Uterus (tissue), 2 donors: ENCODE results near the gene KLHDC10.

Experiments used
- POLR2A ChIP-seq, 2 donors: fragments of 450-650 bp; IDR thresholded peaks; one replicate each; pipeline ENCODE4 v1.6.1; 2016; ENCODE audit warnings: antibody characterized with exemption in 2 of 2, mild to moderate bottlenecking in 1 of 2, moderate library complexity in 1 of 2
- TF ChIP-seq, protein P1 (sequence below), 4 experiments: fragments of 200-600 bp in 2 of 4; fragments of 450-650 bp in 2 of 4; sonication (generic) in 2 of 4; IDR thresholded peaks; one replicate each; pipeline ENCODE4 v1.5.1; 2016 to 2019; ENCODE audit warnings: antibody characterized with exemption in 4 of 4, mild to moderate bottlenecking in 2 of 4, moderate library complexity in 1 of 4

DNA sequence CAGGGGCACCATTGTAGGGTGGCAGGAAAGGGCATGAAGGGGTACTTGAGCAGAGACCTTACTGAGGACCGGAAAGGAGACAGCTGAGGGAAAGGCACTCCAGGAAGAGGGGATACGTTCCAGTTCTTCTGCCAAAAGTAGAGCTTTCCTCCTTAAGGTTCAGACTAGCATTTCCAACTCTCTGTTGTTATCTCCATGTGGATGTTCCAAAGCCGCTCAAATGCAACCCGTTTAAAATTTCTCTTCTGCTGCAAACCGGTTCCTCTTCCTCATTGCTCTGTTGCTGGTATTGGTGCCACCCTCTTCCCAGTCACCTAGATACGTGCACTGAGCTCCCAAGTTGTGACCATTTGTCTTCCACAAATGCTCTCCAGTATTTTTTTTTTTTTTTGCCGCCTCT, 87.4 kb downstream of the KLHDC10 start:
- TF ChIP-seq, protein P1, sequence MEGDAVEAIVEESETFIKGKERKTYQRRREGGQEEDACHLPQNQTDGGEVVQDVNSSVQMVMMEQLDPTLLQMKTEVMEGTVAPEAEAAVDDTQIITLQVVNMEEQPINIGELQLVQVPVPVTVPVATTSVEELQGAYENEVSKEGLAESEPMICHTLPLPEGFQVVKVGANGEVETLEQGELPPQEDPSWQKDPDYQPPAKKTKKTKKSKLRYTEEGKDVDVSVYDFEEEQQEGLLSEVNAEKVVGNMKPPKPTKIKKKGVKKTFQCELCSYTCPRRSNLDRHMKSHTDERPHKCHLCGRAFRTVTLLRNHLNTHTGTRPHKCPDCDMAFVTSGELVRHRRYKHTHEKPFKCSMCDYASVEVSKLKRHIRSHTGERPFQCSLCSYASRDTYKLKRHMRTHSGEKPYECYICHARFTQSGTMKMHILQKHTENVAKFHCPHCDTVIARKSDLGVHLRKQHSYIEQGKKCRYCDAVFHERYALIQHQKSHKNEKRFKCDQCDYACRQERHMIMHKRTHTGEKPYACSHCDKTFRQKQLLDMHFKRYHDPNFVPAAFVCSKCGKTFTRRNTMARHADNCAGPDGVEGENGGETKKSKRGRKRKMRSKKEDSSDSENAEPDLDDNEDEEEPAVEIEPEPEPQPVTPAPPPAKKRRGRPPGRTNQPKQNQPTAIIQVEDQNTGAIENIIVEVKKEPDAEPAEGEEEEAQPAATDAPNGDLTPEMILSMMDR (IDR thresholded peaks at IDR 0.05) = no peak
- no peak for TF ChIP-seq POLR2A (IDR thresholded peaks at IDR 0.05)
